Endothelial cell of umbilical vein (primary cell): ENCODE measurements around the gene VWA5B2.

Experiments
- EZH2 ChIP-seq: IDR thresholded peaks from 2 replicates; pipeline ENCODE4 v1.6.1; 2012; ENCODE audit warnings: borderline replicate concordance, low read depth, mild to moderate bottlenecking, moderate library complexity, low read length, inconsistent platforms; ENCODE audit not compliant: severe bottlenecking
- FOS ChIP-seq: IDR thresholded peaks from 2 replicates; pipeline ENCODE4 v1.6.1; 2011; ENCODE audit warnings: mild to moderate bottlenecking, low read length, moderate library complexity, borderline replicate concordance; ENCODE audit not compliant: insufficient read depth
- GATA2 ChIP-seq: IDR thresholded peaks from 2 replicates; pipeline ENCODE4 v1.7.0; 2011; ENCODE audit warnings: low read depth, mild to moderate bottlenecking, moderate library complexity, mixed read lengths, low read length; ENCODE audit not compliant: insufficient read length, insufficient read depth
- POLR2AphosphoS5 ChIP-seq: IDR thresholded peaks from 2 replicates; pipeline ENCODE4 v1.6.1; 2012; ENCODE audit warnings: low read depth, mild to moderate bottlenecking, control low read depth, low read length, moderate library complexity; ENCODE audit not compliant: insufficient read depth
- TF ChIP-seq, protein P1 (sequence below), 2 donors: IDR thresholded peaks; 1 replicate in 1 of 2; 2 replicates in 1 of 2; pipeline ENCODE4 v1.5.1; 2011; ENCODE audit warnings: low read length in 2 of 2, mild to moderate bottlenecking in 2 of 2, moderate library complexity in 2 of 2, control low read depth in 1 of 2, inconsistent platforms in 1 of 2, low read depth in 1 of 2; ENCODE audit not compliant: insufficient read depth in 1 of 2; ENCODE audit errors: extremely low read depth in 1 of 2

DNA sequence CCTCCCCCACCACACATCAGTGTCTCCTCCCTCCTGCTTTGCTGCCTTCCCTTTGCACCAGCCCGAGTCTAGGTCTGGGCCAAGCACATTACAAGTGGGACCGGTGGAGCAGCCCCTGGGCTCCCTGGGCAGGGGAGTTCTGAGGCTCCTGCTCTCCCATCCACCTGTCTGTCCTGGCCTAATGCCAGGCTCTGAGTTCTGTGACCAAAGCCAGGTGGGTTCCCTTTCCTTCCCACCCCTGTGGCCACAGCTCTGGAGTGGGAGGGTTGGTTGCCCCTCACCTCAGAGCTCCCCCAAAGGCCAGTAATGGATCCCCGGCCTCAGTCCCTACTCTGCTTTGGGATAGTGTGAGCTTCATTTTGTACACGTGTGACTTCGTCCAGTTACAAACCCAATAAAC is 45.7 kb upstream of the VWA5B2 start:
- TF ChIP-seq, protein P1, sequence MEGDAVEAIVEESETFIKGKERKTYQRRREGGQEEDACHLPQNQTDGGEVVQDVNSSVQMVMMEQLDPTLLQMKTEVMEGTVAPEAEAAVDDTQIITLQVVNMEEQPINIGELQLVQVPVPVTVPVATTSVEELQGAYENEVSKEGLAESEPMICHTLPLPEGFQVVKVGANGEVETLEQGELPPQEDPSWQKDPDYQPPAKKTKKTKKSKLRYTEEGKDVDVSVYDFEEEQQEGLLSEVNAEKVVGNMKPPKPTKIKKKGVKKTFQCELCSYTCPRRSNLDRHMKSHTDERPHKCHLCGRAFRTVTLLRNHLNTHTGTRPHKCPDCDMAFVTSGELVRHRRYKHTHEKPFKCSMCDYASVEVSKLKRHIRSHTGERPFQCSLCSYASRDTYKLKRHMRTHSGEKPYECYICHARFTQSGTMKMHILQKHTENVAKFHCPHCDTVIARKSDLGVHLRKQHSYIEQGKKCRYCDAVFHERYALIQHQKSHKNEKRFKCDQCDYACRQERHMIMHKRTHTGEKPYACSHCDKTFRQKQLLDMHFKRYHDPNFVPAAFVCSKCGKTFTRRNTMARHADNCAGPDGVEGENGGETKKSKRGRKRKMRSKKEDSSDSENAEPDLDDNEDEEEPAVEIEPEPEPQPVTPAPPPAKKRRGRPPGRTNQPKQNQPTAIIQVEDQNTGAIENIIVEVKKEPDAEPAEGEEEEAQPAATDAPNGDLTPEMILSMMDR (IDR thresholded peaks at IDR 0.05; ENCODE audit: extremely low read depth in 1 of 2, insufficient read depth in 1 of 2, low read depth in 1 of 2, low read length in 2 of 2), result no peak
- no peak for TF ChIP-seq POLR2AphosphoS5
- no peak for TF ChIP-seq FOS
- no peak for TF ChIP-seq GATA2
- no peak for TF ChIP-seq EZH2
